Brain microvascular endothelial cell (primary cell): ENCODE results near the gene TCEANC2.
"Not testable (repeated sequence)": the region's sequence is repeated elsewhere in the genome, so short reads cannot be mapped to it uniquely, and the experiment has no call there.

Source experiments
- DNase-seq: peaks from one replicate; pipeline ENCODE4 v3.0.0-alpha.2; 2020
- H3K27ac ChIP-seq: fragments of 250-450 bp; sonication (Bioruptor Pico); 2 replicates; pipeline ENCODE4 v1.5.1; 2020; ENCODE audit warnings: mild to moderate bottlenecking, moderate library complexity
- H3K27me3 ChIP-seq: fragments of 250-450 bp; sonication (Bioruptor Pico); replicated peaks from 2 replicates; pipeline ENCODE4 v1.5.1; 2020; ENCODE audit warnings: mild to moderate bottlenecking
- H3K36me3 ChIP-seq: fragments of 250-450 bp; sonication (Bioruptor Pico); replicated peaks from 2 replicates; pipeline ENCODE4 v1.5.1; 2020; ENCODE audit warnings: mild to moderate bottlenecking
- H3K4me3 ChIP-seq: 2 replicates; pipeline ENCODE4 v1.5.1; 2011; ENCODE audit warnings: low read depth, mild to moderate bottlenecking, control low read depth, low read length, moderate library complexity
- in situ Hi-C: cut with HindIII; loops from 2 replicates; pipeline ENCODE4 v1.10.0; 2017; ENCODE audit warnings: low sequenced_read_pairs, low pct_ligation_motif_present
- TF ChIP-seq, protein P1 (sequence below): IDR thresholded peaks from 2 replicates; pipeline ENCODE4 v1.5.1; 2011; ENCODE audit warnings: low read depth, mild to moderate bottlenecking, moderate library complexity, low read length, control low read depth, inconsistent platforms; ENCODE audit errors: missing control alignments

Gene TCEANC2

DNA sequence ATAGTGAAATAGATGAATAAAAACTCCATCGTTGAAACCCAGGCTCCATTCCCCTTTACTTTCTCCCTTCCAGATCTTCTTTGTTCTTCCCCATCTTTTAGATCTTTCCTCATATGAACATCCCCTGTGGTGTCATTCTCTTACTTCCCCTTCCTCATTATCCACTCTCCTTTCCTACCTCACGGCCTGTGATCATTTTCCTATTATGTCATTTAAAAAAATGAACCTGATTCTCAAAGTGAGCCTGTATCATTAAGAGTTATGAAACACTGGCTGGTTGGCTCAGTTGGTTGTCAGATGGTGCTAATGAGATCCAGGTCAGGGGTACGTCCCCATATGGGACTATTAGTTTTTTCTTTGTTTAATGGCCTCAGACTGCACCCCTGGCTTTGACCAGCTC lies 38.3 kb downstream of the TCEANC2 start:
- in situ Hi-C loops: no loop called here
- TF ChIP-seq, protein P1, sequence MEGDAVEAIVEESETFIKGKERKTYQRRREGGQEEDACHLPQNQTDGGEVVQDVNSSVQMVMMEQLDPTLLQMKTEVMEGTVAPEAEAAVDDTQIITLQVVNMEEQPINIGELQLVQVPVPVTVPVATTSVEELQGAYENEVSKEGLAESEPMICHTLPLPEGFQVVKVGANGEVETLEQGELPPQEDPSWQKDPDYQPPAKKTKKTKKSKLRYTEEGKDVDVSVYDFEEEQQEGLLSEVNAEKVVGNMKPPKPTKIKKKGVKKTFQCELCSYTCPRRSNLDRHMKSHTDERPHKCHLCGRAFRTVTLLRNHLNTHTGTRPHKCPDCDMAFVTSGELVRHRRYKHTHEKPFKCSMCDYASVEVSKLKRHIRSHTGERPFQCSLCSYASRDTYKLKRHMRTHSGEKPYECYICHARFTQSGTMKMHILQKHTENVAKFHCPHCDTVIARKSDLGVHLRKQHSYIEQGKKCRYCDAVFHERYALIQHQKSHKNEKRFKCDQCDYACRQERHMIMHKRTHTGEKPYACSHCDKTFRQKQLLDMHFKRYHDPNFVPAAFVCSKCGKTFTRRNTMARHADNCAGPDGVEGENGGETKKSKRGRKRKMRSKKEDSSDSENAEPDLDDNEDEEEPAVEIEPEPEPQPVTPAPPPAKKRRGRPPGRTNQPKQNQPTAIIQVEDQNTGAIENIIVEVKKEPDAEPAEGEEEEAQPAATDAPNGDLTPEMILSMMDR: no peak
- H3K4me3 ChIP-seq: no peak overlapping the region
- no peak overlapping the region for H3K27ac ChIP-seq
- no peak for DNase-seq
- H3K27me3 ChIP-seq: no peaks in the 10 kb centered on the region
- no peaks in the 10 kb centered on the region for H3K36me3 ChIP-seq

DNA sequence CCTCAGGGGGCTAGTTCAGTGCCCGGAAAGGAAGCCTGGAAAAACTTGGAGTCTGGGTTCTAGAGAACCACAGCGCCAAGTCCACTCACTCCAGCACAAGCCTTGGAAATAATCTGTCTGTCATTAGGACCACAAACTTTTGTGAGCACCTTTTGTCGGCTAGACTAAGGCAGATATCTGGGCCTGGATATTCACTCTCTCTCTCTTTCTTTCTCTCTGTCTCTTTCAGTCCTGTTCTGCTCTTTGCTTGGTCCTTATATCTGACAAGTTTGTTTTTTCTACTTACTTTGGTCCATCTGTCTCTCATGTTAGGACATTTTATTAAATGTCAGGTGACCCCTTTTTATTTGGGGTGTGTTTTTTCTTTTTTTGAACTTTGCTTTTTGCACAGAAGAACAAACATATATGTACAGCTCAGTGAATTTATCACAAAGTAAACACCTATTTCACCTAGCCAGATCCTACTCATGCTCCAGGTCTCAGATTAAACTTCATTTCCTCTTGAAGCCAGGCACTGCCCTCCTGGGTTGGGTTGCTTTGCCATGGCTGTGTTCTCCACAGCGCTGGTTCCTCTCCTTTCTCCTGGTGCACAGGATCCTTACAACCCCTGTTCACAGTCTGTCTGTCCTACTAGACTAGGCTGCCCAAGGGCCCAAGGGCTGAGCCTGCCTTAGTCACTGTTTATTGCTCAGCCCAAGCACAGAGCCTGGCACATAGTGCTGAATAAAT lies 40.8 kb downstream of the TCEANC2 start:
- Histone ChIP-seq H3K4me3 (no peak overlapping the region), H3K27ac (no peak overlapping the region), H3K36me3 (no peaks in the 10 kb centered on the region), H3K27me3 (no peaks in the 10 kb centered on the region)
- in situ Hi-C loops: no loop called here
- no peak for DNase-seq
- TF ChIP-seq, protein P1: no peak

DNA sequence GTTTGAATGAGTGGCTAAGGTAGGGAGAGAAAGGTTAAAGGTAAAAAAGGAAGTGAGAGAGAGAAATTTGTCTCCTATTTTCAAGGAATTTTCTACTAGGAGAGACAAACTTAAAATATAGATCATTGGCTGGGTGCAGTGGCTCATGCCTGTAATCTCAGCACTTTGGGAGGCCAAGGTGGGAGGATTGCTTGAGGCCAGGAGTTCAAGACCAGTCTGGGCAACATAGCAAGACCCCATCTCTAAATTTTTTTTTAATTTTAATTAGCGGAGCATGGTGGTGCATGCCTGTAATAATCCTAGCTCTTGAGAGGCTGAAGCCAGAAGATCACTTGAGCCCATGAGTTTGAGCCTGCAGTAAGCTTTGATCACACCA lies 41.3 kb downstream of the TCEANC2 start:
- DNase-seq, H3K27me3 ChIP-seq, H3K4me3 ChIP-seq, in situ Hi-C loops, H3K36me3 ChIP-seq, H3K27ac ChIP-seq: not testable (repeated sequence)

DNA sequence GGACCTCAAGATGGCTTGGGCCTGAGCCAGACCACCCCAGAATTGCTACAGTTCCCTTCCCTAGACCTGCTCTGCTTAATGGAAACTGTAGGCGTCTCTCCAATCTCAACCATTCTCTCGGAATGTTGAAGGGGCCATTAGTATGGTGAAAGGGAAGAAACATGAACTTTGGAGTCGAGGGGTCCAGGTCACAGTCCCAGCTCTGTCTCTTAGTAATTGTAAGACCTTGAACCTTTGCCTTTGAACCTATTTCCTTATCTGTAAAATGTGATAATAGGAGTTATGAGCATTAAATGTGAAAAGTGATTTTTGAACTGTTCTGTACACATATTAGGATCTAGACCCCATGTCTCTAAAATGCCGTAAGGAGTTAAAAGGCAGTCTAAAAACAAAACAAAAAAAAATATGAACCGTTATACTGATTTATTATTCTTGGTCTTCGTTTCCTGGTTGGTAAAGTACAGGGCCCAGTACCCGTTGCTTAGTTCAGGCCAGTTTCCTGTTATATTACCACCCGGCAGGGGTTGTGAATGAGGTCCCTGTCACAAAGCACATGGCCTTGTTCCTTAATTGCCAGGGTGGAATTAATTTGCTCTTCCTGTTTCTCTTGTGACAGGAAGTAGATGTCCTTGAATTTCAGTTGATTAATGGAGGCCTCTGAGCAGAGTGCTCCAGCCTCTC lies 42.3 kb downstream of the TCEANC2 start:
- H3K27ac ChIP-seq: no peak overlapping the region
- TF ChIP-seq, protein P1: no peak

DNA sequence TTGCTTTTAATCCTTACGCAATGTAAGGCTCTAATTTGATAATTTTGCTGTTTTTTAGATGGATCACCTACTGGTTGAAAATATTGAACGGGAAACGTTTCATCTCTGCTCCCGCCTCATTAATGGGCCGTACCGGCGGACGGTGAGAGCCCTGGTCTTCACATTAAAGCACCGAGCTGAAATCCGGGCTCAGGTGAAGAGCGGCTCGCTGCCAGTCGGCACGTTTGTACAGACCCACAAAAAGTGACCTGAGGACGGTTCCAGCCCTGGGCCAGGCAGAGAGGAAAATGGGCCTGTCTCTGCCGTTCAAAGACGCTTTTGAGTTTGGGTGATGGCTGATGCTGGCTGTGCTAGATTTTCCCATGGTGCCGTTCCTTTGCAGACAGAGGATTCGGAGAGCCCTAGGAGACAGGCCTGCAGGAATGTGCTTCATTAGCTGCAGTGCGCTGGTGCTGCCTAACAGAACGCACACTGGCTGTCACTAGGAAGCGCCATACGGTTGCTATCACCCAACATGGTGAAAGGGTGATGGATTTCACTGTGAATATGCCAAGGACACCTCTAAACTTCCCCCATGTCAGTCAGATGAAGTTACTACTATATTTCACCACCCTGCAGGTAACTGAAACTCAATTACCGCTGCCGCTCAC lies 42.9 kb downstream of the TCEANC2 start:
- no peak overlapping the region for H3K4me3 ChIP-seq
- H3K27ac ChIP-seq: no peak overlapping the region
- no peak for DNase-seq
- in situ Hi-C loops: no loop called here
- TF ChIP-seq, protein P1: no peak
- H3K36me3 ChIP-seq: no peaks in the 10 kb centered on the region
- H3K27me3 ChIP-seq: no peaks in the 10 kb centered on the region

More for the DNA sequence above, 42.3 kb downstream of the TCEANC2 start:
- Histone ChIP-seq H3K4me3 (no peak overlapping the region), H3K36me3 (no peaks in the 10 kb centered on the region), H3K27me3 (no peaks in the 10 kb centered on the region)
- DNase-seq: no peak
- in situ Hi-C loops: no loop called here

DNA sequence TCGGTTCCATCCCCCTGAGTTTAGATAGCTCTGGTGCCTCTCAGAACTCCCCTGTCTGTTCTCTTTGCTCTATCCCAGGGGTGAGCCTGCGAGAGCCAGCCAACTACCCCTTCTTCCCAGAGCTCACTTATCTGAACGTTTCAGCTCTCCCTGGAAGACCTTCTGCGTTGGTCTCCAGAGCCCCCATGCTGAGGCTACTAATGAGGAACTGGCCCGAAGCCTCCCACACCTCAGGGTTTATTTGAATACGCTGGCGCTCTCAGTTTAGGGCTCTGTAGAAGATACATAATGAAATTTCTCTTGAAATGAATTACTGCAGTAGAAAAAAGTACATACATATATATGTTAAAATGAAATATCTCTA lies 43.5 kb downstream of the TCEANC2 start:
- in situ Hi-C loops: no loop called here
- H3K4me3 ChIP-seq: no peak overlapping the region

More for the DNA sequence above, 43.5 kb downstream of the TCEANC2 start:
- no peaks in the 10 kb centered on the region for H3K36me3 ChIP-seq
- TF ChIP-seq, protein P1: no peak
- H3K27me3 ChIP-seq: no peaks in the 10 kb centered on the region
- no peak for DNase-seq
- no peak overlapping the region for H3K27ac ChIP-seq
